ENCODE results near the gene FCRLA.
"Not testable (repeated sequence)": the region's sequence is repeated elsewhere in the genome, so short reads cannot be mapped to it uniquely, and the experiment has no call there.

The FCRLA gene

DNA sequence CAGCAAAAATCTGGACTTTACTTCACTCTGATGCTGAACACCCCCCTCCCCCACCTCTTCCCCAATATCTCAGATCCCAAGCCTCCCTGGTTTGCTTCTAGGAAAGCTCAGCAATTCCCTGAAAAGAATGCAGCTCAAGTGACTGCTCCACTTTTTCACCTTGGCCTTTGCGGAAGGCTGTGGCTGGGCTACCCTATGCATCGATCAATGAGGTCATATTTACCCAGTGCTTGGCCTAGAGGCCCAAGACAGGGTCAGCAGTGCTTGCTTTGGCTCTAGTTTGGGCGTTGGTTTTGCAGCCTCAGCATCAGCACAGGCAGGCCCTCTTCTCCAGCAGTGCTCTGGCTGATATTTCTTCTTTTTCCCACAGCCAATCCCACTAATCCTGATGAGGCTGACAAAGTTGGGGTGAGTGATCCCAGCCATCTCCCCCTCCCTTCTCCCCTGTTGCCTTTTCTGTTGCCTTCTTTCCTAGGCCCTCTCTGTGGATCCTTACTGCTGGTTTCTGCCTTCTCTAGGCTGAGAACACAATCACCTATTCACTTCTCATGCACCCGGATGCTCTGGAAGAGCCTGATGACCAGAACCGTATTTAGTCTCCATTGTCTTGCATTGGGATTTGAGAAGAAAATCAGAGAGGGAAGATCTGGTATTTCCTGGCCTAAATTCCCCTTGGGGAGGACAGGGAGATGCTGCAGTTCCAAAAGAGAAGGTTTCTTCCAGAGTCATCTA lies 29.9 kb upstream of the FCRLA start:
- TF ChIP-seq, protein P1, sequence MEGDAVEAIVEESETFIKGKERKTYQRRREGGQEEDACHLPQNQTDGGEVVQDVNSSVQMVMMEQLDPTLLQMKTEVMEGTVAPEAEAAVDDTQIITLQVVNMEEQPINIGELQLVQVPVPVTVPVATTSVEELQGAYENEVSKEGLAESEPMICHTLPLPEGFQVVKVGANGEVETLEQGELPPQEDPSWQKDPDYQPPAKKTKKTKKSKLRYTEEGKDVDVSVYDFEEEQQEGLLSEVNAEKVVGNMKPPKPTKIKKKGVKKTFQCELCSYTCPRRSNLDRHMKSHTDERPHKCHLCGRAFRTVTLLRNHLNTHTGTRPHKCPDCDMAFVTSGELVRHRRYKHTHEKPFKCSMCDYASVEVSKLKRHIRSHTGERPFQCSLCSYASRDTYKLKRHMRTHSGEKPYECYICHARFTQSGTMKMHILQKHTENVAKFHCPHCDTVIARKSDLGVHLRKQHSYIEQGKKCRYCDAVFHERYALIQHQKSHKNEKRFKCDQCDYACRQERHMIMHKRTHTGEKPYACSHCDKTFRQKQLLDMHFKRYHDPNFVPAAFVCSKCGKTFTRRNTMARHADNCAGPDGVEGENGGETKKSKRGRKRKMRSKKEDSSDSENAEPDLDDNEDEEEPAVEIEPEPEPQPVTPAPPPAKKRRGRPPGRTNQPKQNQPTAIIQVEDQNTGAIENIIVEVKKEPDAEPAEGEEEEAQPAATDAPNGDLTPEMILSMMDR (IDR thresholded peaks at IDR 0.05; ENCODE audit: low read depth, low read length): no peak
- no peak for DNase-seq (ENCODE audit: extremely low read depth, low read depth)

DNA sequence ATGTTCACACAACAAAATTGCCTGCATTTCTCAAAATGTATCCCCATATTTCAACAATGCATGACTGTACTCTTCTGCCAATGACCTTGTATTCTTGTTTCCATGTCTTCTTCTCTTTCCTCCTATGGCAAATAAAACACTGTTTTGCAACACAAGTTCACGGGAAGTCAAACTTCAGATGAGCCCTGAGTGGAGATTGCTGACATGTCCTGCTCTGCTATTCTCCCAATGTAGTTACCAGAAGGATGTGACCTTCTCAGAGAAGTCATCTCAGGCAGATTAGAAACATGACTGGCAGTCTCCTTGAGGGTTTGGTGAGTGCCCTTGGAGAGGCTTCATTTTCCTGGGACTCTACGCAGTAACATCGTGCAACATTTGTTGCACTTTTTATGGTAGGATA lies 28.5 kb upstream of the FCRLA start:
- no peak for DNase-seq (ENCODE audit: extremely low read depth, low read depth)
- TF ChIP-seq, protein P1 (IDR thresholded peaks at IDR 0.05; ENCODE audit: low read depth, low read length): no peak

DNA sequence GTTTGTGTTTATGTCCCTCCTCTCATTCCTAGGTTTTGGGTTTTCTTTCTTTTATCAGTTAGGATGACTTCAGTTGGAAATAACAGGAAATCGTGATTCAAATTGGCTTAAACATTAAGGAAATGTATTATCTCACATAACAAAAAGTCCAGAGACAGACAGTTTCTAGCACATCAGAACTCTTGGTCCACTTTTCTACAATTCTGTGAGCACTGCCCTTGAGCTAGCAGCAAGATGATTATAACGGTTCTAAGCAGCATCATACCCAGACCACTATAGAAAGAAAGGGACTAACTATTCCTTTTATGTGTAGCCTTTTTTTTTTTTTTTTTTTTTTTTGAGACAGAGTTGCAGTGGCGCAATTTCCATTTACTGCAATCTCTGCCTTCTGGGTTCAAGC lies 25.1 kb upstream of the FCRLA start:
- no peak for DNase-seq (ENCODE audit: extremely low read depth, low read depth)
- TF ChIP-seq, protein P1 (IDR thresholded peaks at IDR 0.05; ENCODE audit: low read depth, low read length): no peak

DNA sequence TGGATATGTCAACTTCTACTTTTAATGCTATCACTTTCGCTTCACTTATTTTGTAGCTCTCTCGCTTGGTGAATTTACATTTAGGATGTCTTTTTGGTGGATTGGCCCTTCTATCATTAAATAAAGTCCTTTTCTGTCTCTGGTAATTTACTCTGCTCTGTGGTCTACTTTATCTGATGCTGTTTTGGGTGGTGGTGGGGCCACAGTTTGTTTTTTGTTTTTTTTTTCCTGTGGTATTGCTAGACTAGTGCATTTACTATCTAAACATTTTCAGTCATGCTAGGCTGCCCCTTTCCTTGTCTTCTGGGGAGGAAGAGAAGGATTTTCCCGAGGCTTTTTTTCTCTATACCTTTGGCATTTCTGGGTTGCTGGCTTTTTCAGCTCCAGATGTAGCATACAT lies 18.1 kb upstream of the FCRLA start:
- DNase-seq (ENCODE audit: extremely low read depth, low read depth): no peak
- TF ChIP-seq, protein P1 (IDR thresholded peaks at IDR 0.05; ENCODE audit: low read depth, low read length): no peak

DNA sequence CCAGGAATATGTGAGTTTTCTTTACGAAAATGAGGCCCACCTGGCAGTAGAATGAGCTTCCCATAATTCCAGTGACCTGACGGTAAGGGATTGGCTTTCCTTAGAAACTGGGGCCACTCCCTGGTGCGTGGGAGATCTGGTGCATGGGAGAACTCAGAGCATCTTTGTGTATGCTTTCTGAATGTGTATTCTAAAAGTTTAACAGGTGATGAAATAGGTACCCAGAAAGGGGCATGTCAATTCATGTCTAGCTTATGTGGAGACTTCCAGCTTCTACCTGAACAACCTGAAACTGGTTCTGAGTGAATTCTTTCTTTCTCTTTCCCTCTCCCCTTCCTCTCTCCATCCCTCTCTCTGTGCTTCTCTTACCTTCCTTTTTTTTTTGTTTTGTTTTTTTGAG lies 15.2 kb upstream of the FCRLA start:
- no peak for DNase-seq (ENCODE audit: extremely low read depth, low read depth)
- TF ChIP-seq, protein P1 (IDR thresholded peaks at IDR 0.05; ENCODE audit: low read depth, low read length): no peak

DNA sequence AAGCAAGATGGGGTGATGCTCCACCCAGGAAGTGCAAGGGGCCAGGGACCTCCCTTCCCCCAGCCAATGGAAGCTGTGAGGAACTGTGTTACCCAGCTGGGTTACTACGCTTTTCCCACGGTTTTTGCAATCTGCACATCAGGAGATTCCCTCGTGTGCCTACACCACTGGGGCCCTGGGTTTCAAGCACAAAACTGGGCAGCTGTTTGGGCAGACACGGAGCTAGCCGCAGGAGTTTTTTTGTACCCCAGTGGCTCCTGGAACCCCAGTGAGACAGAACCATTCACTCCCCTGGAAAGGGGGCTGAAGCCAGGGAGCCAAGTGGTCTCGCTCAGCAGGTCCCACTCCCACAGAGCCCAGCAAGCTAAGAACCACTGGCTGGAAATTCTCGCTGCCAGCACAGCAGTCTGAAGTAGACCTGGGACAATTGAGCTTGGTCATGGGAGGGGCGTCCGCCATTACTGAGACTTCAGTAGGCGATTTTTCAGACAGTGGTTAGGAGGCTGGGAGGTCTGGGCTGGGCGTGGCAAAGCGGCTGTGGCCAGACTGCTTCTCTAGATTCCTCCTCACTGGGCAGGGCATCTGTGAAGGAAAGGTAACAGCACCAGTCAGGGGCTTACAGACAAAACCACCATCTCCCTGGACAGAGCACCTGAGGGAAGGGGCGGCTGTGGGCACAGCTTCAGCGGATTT lies 13.9 kb upstream of the FCRLA start:
- not testable (repeated sequence) for DNase-seq (ENCODE audit: extremely low read depth, low read depth)

DNA sequence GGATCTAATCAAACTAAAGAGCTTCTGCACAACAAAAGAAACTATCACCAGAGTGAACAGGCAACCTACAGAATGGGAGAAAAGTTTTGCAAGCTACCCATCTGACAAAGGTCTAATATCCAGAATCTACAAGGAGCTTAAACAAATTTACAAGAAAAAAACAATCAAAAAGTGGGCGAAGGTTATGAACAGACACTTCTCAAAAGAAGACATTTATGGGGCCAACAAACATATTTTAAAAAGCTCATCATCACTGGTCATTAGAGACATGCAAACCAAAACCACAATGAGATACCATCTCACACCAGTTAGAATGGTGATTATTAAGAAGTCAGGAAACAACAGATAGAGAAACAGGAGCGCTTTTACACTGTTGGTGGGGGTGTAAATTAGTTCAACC lies 8.7 kb upstream of the FCRLA start:
- DNase-seq (ENCODE audit: extremely low read depth, low read depth): not testable (repeated sequence)

DNA sequence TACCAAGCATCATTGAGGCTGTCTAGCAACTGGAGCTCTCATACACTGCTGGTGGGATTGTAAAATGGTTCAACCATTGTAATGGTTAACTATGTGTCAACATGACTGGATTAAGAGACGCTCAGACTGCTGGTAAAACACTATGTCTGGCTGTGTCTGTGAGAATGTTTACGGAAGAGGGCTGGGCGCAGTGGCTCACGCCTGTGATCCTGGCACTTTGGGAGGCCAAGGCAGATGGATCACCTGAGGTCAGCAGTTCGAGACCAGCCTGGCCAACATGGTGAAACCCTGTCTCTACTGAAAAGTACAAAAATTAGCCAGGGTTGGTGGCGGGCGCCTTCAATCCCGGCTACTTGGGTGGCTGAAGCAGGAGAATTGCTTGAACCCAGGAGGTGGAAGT lies 4.8 kb upstream of the FCRLA start:
- TF ChIP-seq, protein P1 (IDR thresholded peaks at IDR 0.05; ENCODE audit: low read depth, low read length): no peak
- no peak for DNase-seq (ENCODE audit: extremely low read depth, low read depth)
